DLD1 (cell line): ENCODE results near the gene NUDT4B.
"Not testable (repeated sequence)": the region's sequence is repeated elsewhere in the genome, so short reads cannot be mapped to it uniquely, and the experiment has no call there.

Experiments used
- in situ Hi-C: cut with HindIII; loops from 2 replicates; pipeline ENCODE4 v1.10.0; 2017; ENCODE audit warnings: low sequenced_read_pairs

Gene NUDT4B

DNA sequence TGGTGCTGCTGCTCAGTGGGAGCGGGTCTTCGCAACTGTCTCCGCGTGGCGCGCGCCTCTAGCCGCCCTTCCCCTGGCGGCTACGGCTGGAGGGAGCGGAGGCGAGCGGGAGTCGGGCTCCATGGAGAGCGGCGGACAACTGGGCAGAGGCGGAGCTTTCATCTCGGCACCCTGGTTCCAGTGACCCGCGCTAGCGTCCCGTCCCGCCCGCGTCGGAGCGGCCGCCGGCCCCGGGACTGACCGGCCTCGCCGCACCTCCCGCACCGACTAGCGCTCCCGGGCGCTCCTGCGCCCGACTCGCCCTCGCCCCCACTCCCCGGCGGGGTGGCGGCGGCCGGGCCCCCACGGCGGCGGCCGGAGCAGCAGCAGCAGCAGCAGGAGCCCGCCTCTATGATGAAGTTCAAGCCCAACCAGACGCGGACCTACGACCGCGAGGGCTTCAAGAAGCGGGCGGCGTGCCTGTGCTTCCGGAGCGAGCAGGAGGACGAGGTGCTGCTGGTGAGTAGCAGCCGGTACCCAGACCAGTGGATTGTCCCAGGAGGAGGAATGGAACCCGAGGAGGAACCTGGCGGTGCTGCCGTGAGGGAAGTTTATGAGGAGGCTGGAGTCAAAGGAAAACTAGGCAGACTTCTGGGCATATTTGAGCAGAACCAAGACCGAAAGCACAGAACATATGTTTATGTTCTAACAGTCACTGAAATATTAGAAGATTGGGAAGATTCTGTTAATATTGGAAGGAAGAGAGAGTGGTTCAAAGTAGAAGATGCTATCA lies at the start of gene NUDT4B:
TSS of gene NUDT4B (plus strand) at position 212 of the 772 bp plus-strand sequence. CDS start at position 391, 179 bp downstream.
- in situ Hi-C loops, result not testable (repeated sequence)

DNA sequence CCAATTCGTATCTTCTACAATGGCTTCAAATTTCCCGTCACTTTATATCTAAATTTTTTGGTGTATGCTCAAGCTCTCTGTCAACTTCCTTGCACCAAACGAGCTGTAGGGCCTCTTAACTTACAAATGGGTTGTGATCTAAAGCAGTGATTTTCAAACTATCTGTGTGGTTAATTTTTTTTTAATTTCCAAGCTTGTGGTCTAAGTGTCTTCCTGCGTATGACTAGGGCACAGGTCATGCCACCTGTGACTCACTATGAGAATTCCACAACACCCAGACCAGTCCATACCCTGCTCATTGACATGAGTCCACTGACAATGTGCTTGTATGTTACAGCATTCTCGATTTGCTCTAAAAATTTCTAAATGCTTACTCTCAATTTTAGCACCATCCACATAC lies 49.2 kb upstream of the NUDT4B start:
- in situ Hi-C loops, result not testable (repeated sequence)

- in situ Hi-C loops, result not testable (repeated sequence)
Measured at GRCh38 chr1:148702242-148702641, 46.3 kb upstream of the NUDT4B start.

- in situ Hi-C loops, result not testable (repeated sequence)
Measured at GRCh38 chr1:148703973-148704591, 44.5 kb upstream of the NUDT4B start.

- in situ Hi-C loops, result not testable (repeated sequence)
Measured at GRCh38 chr1:148705316-148705948, 43.1 kb upstream of the NUDT4B start.

GRCh38 chr1:148708779-148709333 lies 39.7 kb upstream of the NUDT4B start:
- in situ Hi-C loops, result not testable (repeated sequence)

DNA sequence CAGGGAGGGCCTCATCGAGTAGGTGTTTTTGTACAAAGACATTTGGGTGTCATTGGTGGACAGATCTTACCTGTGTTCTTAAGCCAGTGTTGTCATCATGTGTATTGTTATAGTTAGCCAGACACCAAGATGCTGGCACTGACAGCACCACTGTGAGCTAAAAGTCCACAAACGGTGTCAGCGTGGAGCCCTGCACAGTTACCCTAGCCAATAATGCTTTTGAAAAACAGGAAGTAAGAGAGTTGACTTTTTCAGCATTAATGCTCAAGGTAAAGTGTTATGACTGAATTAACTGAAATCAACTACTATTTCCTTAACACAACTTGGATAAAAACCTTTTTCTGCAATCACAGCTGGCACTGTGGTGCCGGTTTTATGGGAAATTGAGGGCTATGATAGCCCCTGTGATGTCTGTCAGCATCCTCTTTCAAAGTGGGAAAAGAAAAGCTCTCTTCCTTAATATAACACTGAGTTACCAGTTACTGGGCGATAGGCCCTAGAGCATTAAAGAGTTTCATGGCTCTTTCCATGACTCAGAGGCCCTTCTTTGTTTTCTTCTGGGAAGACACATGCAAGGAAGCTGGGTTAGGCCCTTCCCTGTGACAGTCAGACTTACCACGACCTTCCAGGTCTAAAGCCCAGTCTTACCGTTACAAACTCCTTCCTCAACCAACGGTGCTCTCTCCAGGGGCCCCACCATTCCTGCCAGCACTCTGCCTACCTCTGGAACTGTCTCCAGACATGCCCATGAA lies 37.6 kb upstream of the NUDT4B start:
- in situ Hi-C loops, result not testable (repeated sequence)

- in situ Hi-C loops, result not testable (repeated sequence)
Measured at GRCh38 chr1:148712353-148712752, 36.2 kb upstream of the NUDT4B start.

- in situ Hi-C loops, result not testable (repeated sequence)
Measured at GRCh38 chr1:148715518-148715917, 33.1 kb upstream of the NUDT4B start.

- in situ Hi-C loops, result not testable (repeated sequence)
Measured at GRCh38 chr1:148716966-148717520, 31.5 kb upstream of the NUDT4B start.

DNA sequence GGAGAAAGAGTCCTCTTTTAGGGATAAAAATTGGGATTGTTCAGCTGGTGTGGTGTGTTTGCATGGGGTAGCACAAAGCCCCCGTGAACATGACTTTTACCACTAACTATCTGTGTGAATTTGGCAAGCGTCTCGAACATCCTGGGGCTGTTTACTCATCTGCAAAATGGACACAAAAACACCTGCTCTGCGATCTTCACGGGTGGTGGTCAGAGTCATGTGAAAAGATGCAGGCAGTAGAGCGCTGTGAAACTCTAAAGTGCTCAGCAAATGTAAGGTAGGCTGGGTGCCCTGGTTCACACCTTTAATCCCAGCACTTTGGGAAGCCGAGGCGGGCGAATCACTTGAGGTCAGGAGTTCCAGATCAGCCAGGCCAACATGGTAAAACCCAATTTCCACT lies 27.7 kb upstream of the NUDT4B start:
- in situ Hi-C loops, result not testable (repeated sequence)

- in situ Hi-C loops, result not testable (repeated sequence)
Measured at GRCh38 chr1:148722758-148723157, 25.8 kb upstream of the NUDT4B start.

GRCh38 chr1:148723515-148723914 lies 25.1 kb upstream of the NUDT4B start:
- in situ Hi-C loops, result not testable (repeated sequence)

- in situ Hi-C loops, result not testable (repeated sequence)
Measured at GRCh38 chr1:148724872-148725271, 23.7 kb upstream of the NUDT4B start.

DNA sequence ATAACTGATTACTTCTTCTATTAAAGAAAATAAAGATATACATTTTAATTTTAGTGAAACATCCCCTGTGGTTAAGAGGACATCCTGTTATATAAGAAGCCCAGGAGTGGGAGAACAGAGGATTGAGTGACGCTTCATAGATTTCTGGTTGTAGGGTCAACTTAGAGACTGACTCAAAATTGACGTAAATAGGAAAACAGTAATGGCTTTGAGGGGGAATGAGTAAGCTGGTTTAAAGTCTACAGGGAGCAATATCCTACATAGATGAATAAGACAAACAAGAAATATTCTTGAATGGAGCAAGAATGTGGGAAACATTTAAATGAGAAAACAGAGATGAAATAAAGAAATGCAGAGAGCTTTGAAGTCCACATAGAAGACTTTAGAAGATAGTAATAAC lies 20.7 kb upstream of the NUDT4B start:
- in situ Hi-C loops, result not testable (repeated sequence)

GRCh38 chr1:148729128-148729527 lies 19.4 kb upstream of the NUDT4B start:
- in situ Hi-C loops, result not testable (repeated sequence)

DNA sequence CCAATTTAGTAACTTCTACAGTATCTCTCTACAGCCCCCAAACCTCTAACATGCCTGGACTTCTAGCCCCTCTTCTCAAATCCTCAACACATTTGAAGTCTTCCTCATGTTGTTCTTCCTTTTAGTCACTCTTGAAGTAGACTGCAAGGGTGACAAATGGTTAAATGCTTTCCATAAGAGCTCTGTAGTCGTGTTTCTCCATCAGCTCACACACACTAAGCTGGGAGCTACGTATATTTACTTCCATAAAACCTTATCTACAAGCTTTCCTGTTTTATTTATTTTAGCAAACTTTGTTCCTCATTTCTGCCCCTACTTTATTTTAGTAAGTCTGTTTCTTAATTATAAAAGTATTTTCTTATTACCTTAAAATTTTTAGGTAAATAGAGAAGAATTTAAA lies 19.0 kb upstream of the NUDT4B start:
- in situ Hi-C loops, result not testable (repeated sequence)

- in situ Hi-C loops, result not testable (repeated sequence)
Measured at GRCh38 chr1:148732277-148732676, 16.3 kb upstream of the NUDT4B start.

DNA sequence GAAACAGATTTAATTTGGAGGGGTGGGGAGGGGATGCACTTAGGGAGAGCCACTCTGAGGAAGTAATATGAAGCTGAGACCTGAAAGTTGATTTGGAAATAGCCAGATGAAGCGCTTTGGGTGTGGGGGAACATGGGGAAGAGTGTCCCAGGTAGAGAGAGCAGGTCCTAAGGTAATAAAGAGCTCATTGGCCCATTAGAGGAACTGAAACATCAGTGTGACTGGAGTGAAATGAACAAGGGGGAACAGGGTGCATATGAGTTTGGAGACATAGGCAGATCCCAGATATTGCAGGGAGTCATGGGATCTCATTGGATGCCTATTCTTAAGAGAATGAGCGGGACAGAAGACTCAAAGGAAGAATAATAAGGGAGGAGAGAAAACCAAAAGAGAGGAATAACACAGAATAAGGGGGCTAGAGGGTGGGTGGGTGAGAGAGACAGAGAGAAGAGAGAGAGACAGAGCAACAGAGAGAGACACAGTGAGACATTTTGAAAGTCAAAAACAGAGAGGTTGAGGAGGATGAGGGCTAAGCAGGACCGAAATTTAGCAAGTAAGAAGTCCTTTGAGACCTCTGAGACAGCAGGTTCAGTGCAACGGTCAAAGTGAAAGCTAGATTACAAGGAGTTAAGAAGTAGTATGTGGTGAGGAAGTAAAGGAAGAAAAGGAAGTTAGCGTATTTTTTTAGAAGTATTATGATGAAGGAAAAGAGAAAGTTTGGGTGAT lies 14.8 kb upstream of the NUDT4B start:
- in situ Hi-C loops, result not testable (repeated sequence)

DNA sequence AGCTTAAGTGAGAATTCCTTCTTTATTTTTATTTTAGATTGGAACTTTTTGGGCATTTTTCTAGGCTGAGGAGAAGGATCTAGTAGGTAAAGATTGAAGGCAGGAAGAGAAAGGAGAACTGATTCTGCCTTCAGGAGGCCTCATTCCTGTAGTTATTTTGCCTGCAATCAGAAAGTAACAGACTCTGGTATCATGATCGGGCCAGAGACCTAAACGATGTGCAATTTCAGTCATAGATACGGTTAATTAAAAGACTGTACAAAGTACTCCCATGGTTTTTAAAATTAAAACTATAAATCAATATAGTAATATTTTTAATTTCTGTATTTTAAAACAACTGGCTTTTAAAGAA lies 14.3 kb upstream of the NUDT4B start:
- in situ Hi-C loops, result not testable (repeated sequence)
